ENCODE data around the gene REM2.

DNA sequence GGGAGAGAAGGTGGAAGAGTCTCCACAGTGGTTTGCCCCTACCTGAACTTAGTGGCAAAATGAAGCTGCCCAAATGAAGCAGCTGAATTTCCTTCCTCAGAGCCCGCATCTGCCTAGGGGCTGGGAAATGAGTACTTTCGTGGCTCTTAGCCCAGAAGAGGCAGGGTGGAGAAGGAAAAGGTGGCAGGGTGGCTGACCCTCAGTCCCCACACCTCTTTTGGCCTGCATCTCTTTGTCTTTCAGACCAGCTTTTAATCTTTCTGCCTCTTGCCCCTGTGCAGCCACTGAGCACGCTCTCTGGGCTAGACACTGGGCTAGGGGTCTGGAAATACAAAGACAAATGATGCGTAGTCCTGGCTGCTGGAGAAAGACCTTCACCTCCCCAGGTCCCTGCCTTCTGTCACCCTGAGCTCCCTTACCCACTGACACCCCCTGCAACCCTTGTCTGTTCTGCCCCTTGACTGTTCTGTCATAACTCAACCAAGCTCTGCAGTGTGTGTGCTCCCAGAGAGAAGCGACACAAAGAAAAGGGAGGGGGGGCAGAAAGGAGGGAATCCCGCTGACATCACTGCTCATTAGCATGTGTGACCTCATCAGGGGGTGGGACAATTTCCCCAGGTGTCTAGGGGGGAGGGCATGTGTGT, 371 bp upstream of the REM2 start:
- TF ChIP-seq, protein P1, sequence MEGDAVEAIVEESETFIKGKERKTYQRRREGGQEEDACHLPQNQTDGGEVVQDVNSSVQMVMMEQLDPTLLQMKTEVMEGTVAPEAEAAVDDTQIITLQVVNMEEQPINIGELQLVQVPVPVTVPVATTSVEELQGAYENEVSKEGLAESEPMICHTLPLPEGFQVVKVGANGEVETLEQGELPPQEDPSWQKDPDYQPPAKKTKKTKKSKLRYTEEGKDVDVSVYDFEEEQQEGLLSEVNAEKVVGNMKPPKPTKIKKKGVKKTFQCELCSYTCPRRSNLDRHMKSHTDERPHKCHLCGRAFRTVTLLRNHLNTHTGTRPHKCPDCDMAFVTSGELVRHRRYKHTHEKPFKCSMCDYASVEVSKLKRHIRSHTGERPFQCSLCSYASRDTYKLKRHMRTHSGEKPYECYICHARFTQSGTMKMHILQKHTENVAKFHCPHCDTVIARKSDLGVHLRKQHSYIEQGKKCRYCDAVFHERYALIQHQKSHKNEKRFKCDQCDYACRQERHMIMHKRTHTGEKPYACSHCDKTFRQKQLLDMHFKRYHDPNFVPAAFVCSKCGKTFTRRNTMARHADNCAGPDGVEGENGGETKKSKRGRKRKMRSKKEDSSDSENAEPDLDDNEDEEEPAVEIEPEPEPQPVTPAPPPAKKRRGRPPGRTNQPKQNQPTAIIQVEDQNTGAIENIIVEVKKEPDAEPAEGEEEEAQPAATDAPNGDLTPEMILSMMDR (IDR thresholded peaks at IDR 0.05) = no peak
- no peak for TF ChIP-seq POLR2A (IDR thresholded peaks at IDR 0.05)

Data from Peyer's patch (tissue), 4 donors.